ENCODE data around the gene BPI.
"Not testable (repeated sequence)": the region's sequence is repeated elsewhere in the genome, so short reads cannot be mapped to it uniquely, and the experiment has no call there.

The BPI gene

DNA sequence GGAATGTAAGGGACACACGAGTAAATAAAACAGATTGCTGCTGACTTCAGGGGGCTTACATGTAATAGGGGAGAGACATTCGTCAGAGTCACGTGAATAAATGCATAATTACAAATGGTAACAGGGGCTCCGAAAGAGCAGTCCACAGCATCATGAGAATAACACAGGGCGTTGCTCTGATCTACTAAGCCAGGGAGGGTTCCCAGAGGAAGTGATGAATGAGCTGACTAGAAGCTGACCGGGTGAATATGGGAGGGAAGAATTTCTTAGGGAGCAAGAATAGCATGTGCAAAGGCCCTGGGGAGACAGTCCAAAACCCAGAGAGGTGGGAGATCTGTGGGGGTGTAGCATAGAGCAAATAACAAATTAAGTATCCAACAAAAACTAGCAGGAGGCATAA lies 2.4 kb downstream of the BPI start:
- DNase-seq: no peak

DNA sequence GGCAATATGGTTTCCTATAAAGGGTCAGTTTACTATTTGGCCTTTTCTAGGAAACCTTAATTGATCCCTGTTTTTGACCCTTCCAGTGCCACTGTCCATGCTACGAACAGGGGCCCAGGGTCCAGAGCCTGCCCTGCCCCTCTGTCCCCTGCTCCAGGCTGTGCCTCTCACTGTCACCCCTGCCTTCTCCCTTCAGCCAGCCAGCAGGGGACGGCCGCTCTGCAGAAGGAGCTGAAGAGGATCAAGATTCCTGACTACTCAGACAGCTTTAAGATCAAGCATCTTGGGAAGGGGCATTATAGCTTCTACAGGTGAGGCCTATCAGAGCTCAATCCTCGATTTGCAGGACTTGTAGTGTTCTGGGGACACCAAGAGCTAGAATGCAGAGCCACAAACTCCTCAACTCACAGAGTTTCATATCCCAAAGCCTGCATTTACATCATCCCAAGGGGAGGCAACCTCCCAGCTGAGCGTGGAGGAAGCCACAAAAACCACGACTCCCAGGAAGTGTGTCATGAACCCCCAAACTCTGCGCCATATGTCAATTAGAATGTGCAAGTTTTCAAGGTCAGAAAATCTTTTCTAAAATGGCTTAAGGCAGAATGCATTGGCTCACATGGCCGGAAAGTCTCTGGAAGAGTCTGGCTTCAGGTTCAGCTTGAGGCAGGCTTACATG lies 3.6 kb downstream of the BPI start:
- no peak for DNase-seq

DNA sequence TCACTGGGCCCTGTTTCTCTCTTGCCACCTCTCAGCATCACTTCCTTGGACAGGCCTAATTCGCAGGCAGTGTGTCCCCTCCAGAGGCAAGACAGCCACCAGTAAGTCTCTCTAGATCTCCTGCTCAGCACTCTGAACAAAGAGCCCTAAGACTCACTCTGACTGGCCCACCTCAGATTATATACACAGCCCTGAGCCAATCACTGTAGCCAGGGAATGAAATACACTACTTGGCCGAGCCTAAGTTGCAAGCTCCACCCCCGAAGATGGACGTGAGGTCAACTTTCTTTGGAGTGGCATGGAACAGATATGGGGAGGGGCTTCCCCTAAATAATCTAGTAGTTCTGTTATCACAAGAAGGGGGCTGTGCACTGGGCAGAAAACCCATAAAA lies 4.1 kb downstream of the BPI start:
- DNase-seq: no peak

DNA sequence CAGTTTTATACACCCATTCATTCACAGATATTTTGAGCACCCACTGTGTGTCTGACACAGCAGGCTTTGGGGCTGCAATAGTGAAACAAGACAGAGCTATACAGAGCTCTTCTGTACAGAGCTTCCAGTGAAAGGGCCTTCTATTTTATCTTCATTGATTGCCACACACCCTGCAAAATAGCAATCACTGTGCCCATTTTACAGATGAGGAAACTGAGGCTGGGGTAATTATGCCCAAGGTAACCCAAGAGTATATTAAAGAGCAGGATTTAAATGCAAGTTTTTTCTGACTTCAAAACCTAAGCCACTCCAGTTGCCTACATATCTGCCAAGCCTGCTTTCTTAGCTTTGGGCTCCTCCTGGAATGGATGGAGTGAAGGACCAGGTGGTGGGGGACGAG lies 4.5 kb downstream of the BPI start:
- no peak for DNase-seq

DNA sequence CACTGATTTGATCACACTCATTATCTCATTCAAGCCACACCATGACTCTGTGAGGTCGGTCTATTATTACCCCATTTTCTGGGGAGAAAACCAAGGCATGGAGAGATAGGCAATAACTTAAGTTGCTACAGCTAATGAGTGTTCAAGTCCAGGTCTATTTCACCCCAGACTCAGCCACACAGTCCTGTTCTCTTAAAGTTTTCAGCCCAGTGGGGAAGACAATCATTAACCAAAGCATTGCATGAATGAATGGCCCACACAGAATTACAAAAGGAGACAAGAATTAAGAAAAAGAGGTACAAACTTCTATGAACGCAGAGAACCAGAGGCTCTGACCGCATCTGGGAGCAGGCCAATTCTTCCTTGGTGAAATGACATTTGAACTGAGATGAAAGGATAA lies 7.1 kb downstream of the BPI start:
- DNase-seq: no peak

DNA sequence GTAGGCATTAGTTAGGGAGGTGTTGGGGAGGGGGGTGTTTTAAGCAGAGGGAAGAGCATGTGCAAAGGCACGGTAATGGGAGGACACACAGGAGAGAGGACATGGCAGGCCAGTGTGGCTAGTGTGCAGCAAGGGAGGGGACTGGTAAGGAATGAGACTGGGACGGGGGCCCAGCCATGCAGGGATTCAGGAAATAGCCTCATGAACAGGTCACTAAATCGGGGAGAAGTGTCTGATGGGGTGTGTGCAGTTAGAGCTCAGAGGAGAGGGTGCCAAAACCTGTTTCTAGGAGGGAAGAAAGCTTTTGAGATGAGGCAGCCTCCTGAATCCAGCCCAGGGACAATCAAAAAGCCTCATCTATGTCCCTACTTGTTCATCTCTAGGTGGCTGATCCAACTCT lies 7.5 kb downstream of the BPI start:
- DNase-seq: no peak

DNA sequence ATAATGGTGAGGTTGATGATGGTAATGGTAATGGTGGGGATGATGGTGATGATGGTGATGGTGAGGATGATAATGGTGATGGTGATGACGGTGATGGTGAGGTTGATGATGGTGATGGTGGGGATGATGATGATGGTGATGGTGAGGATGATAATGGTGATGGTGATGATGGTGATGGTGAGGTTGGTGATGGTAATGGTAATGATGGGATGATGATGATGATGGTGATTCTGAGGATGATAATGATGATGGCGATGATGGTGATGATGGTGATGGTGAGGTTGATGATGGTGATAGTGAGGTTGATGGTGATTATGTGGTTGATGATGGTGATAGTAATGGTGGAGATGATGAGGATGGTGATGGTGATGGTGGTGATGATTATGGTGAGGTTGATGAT lies 9.7 kb downstream of the BPI start:
- no peak for DNase-seq

DNA sequence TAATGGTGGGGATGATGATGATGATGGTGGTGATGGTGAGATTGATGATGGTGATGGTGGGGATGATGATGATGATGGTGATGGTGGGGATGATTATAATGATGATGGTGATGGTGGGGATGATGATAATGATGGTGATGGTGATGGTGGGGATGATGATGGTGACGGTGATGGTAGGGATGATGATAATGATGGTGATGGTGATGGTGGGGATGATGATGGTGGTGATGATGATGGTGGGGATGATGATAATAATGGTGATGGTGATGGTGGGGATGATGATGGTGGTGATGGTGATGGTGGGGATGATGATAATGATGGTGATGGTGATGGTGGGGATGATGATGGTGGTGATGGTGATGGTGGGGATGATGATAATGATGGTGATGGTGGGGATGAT lies 10.4 kb downstream of the BPI start:
- not testable (repeated sequence) for DNase-seq

DNA sequence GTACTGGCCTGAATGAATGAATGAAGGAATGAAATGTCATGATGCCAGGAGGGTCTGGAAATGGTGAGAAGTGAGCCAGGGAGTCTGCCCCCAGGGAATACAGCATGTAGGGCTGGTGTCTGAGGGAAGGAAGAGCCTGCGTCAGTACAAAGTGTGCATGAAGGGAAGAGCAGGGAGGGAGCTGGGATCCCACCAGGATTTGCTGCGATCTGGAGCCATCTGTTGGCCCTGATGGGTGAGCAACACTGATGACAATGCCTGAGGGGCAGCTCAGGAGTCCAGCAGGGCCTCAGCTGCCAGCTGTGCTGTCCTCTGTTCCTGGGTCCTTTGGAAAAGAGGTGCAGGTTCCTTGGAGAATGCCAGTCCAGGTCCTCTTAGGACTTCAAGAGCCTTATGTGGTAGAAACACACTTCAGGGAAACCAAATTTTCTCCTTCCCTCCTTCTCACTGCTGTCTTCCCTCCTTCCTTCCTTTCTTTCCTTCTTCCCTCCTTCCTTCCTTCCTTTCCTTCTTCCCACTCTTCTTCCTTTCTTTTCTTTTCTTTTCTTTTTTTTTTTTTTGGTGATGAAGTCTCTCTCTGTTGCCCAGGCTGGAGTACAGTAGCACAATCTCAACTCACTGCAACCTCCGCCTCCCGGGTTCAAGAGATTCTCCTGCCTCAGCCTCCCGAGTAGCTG lies 11.5 kb downstream of the BPI start:
- no peak for DNase-seq

DNA sequence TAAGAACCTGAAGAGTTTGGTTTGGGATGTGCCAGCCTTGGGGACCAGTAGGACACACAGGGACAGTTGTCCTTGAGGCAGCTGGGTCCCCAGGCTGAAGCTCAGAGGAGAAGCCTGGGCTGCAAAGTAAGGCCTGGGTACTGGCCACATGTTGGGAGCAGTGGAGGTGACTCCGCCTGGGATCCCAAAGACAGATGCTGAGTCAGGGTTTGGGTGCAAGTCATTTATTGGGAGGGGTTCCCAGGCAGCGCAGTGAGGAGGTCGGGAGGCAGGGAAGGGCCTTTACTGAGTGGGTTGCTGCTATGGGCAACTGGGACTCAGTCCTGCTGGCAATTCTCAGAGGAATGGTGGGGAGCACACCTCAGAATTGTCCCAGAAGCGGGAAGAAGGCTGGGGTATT lies 12.4 kb downstream of the BPI start:
- no peak for DNase-seq

DNA sequence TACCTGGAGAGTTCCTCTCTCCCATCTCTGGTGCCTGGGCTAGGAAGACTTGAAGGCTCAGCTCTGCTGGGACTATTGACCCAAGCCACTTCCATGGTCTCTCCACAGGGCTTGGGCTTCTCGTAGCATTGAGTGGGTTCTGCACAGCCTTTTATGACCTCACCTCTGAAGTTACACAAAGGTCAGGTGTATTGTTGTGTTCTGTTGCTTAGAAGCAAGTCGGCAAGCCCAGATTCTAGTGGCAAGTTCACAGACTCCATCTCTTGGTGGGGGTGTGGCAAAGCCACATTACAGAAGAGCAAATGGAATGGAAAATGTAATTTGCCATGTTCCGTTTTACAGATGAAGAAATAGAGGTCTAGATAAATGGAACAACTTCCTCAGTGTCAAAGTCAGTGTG lies 13.5 kb downstream of the BPI start:
- no peak for DNase-seq

DNA sequence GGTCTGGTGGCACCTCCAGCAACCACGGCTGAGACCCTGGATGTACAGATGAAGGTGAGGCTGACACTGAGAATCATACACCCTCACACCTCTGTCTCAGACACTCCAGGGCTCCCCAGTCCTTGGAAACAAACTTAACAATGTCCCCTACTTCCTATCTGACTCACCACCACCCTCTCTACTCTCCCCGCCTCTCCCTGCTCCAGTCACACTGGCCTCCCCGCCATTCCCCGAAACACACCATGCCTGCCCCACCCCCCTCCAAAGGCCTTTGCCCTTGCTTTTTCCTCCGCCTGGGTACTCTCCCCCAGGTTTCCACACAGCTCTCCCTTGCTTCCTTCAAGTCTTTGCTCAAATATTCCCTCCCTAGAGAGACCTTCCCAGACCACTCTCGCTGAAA lies 16.3 kb downstream of the BPI start:
- DNase-seq: no peak

DNA sequence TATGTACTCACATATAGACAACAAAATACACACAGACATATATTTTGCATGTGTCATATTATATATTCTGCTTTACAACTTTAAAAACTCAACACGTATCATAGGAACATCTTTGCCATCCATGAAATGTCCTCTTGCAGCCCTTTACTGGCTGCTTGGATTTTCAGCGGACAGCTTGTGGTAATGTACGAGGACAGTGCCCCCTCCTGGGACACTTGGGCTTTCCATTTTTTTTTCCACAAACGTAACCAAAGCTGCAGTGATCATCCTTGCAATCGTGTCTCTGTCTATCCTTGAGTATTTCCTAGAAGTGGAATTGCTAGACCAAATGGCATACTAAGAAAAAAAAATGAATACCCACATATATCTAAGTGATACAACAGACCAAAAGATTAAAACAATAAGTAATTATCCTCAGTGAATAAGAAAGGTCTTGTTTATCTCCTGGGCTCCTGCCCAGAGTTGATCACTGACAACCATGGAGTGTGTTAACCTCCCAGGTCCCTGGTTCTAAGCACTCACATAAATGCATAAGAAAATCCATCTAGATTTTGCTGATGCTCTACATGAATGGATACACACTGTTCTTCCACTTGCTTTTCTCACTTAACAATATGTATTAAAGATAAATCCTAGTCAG lies 18.1 kb downstream of the BPI start:
- no peak for DNase-seq

DNA sequence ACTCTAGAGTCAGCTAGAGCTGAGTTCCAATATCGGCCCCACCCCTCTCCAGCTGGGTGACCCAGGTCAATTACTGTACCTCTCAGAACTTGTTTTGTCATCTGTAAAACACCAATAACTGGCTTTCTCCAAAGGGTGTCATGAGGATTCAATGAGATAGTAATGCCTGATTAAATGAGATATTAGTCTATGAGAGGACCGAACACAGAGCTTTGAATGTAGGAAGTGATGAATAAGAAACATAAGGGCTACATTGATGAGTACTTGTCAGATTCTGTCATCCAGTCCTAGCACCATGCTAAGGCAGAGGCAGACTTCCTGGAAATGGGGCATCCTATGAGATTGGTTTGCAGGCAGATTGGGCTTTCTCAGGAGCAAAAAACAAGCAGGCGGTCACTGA lies 20.2 kb downstream of the BPI start:
- DNase-seq: no peak

DNA sequence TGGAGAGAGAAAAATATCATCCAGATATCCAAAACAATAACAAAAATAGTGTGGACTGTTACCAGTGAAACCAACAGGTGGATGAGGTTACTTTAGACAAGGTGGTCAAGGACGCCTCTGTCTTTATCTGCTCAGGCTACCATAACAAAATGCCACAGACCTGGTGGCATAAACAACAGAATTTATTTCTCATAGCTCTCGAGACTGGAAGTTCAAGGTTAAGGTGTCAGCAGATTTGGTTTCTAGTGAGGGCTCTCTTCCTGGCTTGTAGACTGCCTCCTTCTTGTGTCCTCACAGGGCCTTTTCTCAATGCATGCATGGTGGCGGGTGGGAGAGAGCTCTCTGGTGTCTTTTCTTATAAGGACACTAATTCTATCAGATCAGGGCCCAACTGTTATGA lies 21.2 kb downstream of the BPI start:
- no peak for DNase-seq

DNA sequence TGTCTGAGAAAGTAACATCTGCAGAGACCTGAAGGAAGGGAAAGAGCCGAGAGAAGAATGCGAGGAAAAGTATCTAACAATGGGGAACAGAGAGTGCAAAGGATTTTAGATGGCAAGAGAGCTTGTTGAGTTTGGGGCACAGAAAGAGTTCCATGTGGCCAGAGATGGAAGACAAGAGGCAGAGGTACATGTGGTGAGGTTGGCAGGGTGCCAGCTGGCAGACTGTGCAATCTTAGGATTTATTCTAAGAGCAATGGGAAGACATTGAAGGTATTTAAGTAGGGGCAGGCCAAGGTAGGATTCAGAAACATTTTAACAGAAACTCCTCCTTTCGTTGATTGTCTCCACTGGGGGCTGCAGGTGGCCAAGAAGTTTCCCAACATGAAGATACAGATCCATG lies 21.9 kb downstream of the BPI start:
- DNase-seq: no peak

DNA sequence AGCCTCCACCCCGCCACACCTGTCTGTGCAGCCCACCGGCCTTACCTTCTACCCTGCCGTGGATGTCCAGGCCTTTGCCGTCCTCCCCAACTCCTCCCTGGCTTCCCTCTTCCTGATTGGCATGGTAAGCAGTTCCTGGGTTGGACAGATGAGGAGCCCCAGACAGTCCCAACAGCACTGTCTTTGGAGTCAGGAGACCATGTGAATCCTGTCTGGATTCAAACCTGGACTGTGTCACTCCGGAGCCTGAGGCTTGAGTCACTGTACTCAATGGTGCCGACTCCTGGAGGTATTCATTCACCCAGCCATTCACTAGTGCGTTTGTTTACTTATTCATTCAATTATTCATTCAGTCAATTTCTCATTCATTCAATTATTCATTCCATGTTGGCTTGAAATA lies 22.4 kb downstream of the BPI start:
- DNase-seq: no peak

DNA sequence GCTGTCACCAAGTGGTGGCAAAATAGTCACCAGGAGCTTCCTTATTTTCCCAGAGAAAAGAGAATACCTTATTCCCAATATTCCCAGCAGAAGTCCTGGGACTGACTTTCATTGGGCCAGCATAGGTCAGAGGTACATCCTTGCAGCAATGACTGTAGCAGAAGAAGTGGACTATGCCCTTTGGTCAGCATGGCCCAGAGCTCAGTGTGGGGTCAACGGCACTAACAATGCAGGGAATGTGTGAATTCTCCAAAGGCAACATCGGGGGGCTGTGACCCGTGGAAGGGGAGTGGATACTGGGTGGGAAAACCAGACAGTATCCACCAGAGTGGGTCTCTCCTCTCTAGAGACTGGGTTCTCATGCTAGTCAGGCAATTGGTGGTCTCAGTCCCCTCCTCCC lies 26.7 kb downstream of the BPI start:
- DNase-seq: no peak

DNA sequence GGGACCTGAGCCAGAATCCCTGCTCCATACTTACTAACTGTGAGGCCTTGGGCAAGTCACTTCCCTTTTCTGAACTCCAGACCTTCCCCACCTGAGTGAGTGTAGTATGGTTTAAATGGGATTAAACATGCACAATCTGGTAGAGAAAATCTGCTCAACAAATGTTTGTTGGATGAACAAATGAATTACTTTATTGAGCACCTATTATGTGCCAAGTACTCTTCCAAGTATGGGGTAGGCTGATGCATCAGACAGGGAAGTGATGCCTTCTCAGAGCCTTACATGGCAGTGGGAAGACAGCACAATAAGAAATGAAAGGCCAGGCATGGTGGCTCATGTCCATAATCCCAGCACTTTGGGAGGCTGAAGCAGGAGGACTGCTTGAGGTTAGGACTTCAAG lies 27.3 kb downstream of the BPI start:
- DNase-seq: no peak

DNA sequence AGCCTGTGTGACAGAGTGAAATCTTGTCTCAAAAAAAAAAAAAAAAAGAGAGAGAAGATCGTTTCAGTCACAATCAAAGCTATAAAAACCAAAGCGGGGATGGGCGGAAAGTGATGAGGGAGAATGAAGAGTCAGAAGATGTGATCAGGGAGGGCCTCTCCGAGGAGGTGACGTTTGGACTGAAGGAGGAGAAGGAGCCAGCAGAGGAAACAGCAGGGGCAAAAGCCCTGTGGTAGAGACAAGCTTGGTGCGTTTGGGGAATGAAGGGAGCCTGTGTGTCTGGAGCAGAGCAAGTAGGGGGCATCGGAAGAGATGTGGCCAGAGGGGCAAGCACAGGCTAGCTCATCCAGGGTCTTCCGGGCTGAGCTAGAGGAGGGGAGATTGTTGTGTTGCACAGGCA lies 27.9 kb downstream of the BPI start:
- no peak for DNase-seq

DNA sequence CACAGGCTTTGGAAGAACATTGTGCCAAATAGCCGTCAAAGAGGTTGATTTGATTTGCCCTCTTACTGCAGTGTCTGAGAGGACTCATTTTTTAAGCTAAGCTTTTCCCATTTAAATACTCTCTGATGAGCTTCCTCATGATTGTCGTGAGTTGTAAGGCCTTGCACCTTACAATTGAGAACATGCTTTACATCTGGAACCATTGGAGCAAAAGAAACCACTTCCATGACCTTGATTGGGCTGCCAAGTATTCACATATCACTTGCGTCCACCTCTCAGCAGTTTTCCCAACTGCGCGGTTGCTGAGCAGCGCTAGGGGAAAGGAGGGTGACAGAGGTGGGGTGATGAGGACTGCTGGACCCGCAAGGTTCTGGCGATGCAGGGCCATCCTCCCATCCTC lies 30.1 kb downstream of the BPI start:
- no peak for DNase-seq

DNA sequence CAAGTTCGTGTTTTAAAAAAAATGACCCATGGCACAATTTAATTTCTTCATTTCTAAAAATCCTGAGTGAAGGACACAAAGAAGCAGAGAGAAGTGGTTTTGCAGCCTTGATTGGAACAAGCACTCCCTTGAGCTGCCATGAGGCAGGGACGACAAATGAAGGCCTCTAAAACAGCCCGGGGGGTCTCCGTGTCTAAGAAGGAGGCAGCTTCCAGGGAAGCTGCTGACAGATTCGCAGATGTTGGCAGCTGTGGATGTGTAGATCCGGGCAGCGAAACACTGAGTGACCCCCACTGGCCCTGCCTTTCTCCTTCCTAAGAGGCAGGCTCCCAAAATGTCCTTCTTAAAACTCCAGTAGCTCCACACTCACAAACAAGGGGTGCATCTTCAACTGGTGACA lies 32.8 kb downstream of the BPI start:
- no peak for DNase-seq

DNA sequence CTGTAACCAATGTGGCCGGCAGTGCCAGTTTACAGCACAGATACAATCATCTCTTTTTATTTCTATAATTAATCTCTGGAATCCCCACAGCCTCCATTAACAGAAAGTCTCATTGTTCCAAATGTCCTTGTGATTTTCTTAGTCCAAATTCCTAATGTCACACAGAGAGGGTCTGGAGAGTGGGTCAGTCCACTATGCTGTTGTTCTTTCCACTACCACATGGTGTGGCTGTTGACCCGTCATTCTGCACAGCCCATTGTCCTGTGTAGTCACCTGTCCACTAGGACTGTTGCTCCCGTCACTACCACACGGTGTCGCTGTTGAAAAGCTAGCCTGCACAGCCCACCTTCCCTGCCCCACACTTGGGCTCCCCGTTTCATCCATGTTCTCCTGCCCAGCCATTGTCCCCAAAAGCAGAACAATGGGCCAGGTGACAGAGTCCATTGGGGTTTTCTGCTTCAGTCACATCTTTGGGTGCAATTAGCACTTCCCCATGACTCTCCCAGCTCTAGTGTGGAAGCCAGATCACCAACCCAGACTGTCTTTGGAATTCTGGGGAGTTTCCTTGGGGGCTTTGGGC lies 33.7 kb downstream of the BPI start:
- DNase-seq: no peak

DNA sequence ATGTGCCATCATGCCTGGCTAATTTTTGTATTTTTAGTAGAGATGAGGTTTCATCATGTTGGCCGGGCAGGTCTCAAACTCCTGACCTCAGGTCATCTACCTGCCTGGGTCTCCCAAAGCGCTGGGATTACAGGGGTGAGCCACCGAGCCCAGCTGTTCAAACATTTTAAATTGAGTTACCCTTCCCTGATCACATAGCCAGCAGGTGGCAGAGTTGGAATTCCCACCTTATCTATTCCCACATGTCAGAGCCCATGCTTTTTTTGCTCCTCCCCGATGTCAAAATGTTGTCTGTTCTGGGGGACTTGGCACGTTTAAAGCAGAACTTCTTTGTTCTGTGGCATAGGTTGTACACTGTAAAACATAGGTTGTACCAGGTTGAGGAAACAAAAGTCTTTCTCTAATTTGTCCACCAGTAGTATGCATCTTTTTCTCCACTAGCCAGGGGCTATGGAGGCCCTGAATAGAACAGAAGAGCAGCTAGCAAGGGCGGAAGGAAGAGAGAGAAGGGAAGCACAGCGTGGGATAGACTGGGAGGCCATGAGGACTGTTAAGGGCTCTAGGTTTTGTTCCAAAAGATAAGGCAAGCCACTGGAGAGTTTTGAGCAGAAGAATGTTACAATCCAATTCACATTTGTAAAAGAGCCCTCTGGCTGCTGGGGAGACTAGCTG lies 35.0 kb downstream of the BPI start:
- DNase-seq: no peak

Data from NCI-H1436 treated with DMSO at 0.1 percent for 48 hours (cell line).